ENCODE results near the gene DCUN1D4.

Gene DCUN1D4

DNA sequence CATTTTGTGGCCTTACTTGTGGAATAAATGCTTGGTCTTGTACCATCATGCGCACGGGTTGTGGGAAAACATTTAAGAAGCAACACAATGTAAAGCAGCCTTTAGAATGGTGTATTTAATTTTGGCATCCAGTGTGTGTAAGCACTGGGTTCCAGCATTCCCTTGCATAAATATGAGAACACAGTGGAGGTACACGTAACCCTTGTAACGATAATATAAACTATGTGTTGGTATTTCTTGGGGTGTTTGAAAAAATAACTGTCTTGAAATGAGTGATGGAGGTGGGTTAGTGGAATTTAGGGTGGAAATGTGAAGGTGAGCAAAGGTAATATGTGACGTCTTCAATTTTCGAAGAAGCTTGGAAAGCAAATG, 2.1 kb downstream of the DCUN1D4 start:
- Mint-ChIP-seq H3K4me1 (ENCODE audit: low read depth) (peaks cover 17% of the 10 kb centered on the region), H3K4me3 (peak overlapping the region; percentile 86), H3K9me3 (no peaks in the 10 kb centered on the region), H3K27me3 (ENCODE audit: low read depth) (no peaks in the 10 kb centered on the region), H3K36me3 (ENCODE audit: low read depth) (peaks cover 10% of the 10 kb centered on the region), H3K27ac (peak overlapping the region; percentile 10)
- no peak for DNase-seq (ENCODE audit: low spot score)

DNA sequence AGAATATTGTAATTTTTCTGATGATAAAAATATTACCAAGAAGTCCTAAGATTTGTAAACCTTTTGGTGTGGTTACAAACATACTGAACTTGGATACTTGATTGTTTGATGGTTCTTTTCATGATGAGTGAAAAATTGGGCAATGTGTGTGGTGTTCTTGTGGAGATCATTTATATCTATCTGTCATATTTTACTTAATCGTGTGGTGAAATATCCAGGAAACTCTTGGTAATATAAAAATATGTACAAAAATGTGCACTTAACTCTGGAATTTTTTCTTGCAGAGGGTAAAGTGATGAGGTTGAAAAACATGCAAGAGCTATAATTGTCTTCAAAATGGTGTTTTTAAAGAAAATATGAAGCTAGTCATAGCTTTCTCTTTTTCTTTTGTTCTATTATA, 2.8 kb downstream of the DCUN1D4 start:
- Mint-ChIP-seq H3K27ac (no peak overlapping the region), H3K27me3 (ENCODE audit: low read depth) (no peaks in the 10 kb centered on the region), H3K4me1 (ENCODE audit: low read depth) (peaks cover 17% of the 10 kb centered on the region), H3K9me3 (no peaks in the 10 kb centered on the region), H3K4me3 (no peak overlapping the region), H3K36me3 (ENCODE audit: low read depth) (peaks cover 10% of the 10 kb centered on the region)
- no peak for DNase-seq (ENCODE audit: low spot score)

DNA sequence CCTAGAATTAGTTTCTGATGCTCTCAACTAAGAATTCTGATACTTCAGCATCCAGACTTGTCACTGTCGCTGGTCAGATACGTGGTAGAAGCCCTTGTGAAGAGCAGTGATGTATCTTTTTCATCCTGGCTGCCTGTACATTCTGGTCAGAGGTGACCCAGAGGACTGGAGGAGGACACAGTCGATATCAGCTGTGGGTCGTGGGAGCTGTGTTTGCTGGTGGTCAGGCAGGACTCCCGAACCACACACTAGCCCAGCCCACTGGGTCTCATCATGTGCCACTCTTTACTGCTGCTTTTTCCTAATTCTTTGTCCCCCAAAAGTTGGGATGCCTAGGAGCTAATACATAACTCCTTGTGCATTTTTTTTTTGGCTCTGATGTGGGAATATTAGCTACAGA, 6.5 kb downstream of the DCUN1D4 start:
- H3K4me1 Mint-ChIP-seq (ENCODE audit: low read depth): peaks cover 27% of the 10 kb centered on the region
- H3K36me3 Mint-ChIP-seq (ENCODE audit: low read depth): peaks cover 10% of the 10 kb centered on the region
- H3K27ac Mint-ChIP-seq: no peak overlapping the region
- DNase-seq (ENCODE audit: low spot score): no peak
- no peaks in the 10 kb centered on the region for H3K27me3 Mint-ChIP-seq (ENCODE audit: low read depth)
- no peak overlapping the region for H3K4me3 Mint-ChIP-seq
- H3K9me3 Mint-ChIP-seq: no peaks in the 10 kb centered on the region

- DNase-seq (ENCODE audit: low spot score): no peak
- Mint-ChIP-seq H3K4me1 (ENCODE audit: low read depth) (peaks cover 24% of the 10 kb centered on the region), H3K4me3 (no peak overlapping the region), H3K36me3 (ENCODE audit: low read depth) (peaks cover 11% of the 10 kb centered on the region), H3K27ac (no peak overlapping the region), H3K9me3 (no peaks in the 10 kb centered on the region), H3K27me3 (ENCODE audit: low read depth) (no peaks in the 10 kb centered on the region)
These were observed 7.3 kb downstream of the DCUN1D4 start for GRCh38 chr4:51850294-51850693.

DNA sequence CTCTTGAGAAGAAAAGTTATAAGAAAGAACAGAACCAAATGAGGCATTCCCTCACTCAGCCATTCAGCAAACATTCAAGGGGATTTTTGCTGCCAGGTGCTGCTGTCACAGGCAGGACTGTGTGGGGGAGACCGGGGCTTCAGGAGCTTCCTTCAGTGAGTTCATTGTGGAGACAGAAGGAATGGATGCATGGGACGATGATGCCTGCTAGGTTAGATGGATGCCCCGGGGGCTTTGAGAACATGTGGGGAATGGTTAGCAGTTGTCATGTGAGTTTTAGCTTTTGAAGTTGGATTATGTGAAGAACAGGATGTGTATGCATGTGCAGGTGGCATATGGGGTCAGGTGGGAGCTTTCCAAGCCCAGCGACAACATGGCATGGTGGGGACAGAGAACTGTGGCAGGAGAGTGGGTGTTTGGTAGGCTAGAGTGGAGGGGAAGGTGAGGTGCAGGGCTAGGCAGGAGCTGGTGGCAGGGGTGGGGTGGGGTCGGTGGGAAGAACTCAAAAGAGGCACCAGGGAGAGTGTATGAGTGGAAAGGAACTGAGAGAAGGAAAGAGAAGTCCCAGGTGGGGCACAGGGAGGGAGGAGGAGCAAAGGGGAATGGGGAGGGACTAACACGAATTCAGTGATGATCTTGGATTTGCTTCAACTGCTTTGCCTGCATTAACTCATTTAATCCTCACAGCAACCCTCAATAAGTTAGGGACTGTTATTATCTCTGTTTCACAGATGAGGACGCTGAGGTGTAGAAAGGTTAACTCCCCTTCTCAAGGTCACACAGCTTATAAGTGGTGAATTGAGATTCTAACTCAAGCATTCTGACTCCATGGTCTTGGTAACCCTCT, 8.4 kb downstream of the DCUN1D4 start:
- no peaks in the 10 kb centered on the region for H3K27me3 Mint-ChIP-seq (ENCODE audit: low read depth)
- peaks cover 13% of the 10 kb centered on the region for H3K36me3 Mint-ChIP-seq (ENCODE audit: low read depth)
- peaks cover 19% of the 10 kb centered on the region for H3K4me1 Mint-ChIP-seq (ENCODE audit: low read depth)
- no peak overlapping the region for H3K27ac Mint-ChIP-seq
- H3K9me3 Mint-ChIP-seq: no peaks in the 10 kb centered on the region
- no peak for DNase-seq (ENCODE audit: low spot score)
- no peak overlapping the region for H3K4me3 Mint-ChIP-seq

DNA sequence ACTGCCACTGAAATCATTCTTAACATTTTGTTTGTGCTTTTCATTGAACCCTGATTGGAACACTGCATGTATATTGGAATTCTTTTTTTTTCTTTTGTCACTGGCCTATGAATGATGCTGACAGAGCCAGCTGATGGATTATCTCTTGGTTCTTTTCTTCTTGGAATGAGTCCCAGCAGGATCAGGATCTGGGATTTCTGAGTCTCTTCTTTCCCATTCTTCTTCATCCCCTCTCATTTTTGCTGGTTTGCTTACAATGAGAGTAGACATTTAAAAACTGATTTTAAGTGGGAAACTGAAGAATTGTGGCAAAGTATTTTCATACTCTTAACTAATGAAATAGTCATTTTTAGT, 9.0 kb downstream of the DCUN1D4 start:
- H3K9me3 Mint-ChIP-seq: no peaks in the 10 kb centered on the region
- peaks cover 18% of the 10 kb centered on the region for H3K4me1 Mint-ChIP-seq (ENCODE audit: low read depth)
- H3K27ac Mint-ChIP-seq: no peak overlapping the region
- H3K36me3 Mint-ChIP-seq (ENCODE audit: low read depth): peaks cover 13% of the 10 kb centered on the region
- no peak for DNase-seq (ENCODE audit: low spot score)
- no peaks in the 10 kb centered on the region for H3K27me3 Mint-ChIP-seq (ENCODE audit: low read depth)
- no peak overlapping the region for H3K4me3 Mint-ChIP-seq

DNA sequence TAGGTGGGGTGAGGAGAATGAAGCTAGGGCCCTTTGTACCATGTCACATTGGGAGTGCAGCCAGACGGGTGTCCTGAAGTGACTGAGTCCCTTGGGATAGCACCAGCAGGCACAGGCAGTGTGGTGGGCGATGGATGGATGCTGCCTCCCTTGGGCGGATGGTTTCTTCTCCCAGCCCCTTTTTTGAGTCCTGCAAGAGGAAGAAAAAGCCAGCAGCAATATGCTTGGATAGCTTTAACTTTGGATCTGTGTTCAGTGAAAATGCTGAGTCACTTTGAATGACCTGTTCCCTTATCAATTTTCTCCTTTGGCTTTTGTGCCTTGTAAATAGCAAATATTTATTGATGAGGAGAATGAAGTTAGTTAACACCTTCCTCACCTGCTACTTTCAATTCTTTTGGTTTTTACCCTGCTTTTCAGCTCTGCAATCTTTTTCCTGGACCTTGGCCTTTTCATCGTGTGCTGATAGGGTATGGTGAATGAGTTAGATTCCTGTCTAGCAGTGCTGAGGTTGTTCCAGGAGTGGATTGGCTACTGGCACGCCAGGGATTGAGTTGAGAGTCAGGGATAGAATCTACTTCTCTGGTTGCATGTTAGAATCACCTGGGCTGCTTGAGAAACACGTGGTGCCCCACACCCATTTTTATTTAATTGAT, 10.2 kb downstream of the DCUN1D4 start:
- Mint-ChIP-seq H3K9me3 (no peaks in the 10 kb centered on the region), H3K27ac (no peak overlapping the region), H3K27me3 (ENCODE audit: low read depth) (no peaks in the 10 kb centered on the region), H3K4me1 (ENCODE audit: low read depth) (peaks cover 16% of the 10 kb centered on the region), H3K36me3 (ENCODE audit: low read depth) (peaks cover 13% of the 10 kb centered on the region), H3K4me3 (no peak overlapping the region)
- no peak for DNase-seq (ENCODE audit: low spot score)

DNA sequence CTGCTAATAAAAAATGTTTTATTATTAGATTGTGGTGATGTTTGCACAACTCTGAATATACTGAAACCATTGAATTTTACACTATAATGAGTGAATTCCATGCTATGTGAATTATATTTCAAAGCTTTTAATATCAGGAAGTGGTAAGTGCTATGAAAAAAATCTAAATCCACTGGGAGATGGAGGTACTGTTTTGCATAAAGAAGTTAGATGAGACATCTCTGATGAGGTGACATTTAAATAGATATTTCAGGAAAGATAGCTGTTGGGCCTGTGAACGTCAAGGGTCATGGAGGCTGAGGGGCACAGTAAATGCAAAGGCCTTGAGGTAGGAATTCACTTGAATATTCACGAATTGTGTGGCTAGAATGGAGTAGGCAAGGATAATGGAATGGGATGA, 12.3 kb downstream of the DCUN1D4 start:
- no peaks in the 10 kb centered on the region for H3K9me3 Mint-ChIP-seq
- no peak overlapping the region for H3K27ac Mint-ChIP-seq
- H3K4me1 Mint-ChIP-seq (ENCODE audit: low read depth): peaks cover 16% of the 10 kb centered on the region

DNA sequence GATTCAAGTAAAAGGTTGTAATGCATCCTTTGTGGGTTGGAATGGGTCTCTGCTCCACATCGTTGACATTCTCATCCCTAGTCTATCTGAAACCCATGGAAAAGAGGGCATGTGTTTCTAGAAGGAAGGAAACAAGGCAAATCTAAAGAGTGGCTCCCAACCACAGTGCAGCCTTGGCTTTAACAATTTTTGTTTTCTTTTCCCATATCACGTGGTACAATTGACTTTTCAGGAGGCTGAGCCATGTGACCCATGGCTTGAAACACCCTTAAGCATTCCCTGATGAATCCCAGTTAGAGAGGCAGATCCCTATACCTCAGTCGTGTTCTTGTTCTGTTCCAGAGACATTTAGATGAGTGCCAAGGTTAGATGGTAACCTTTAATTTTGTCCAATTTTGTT, 12.8 kb downstream of the DCUN1D4 start:
- no peak overlapping the region for H3K27ac Mint-ChIP-seq
- H3K36me3 Mint-ChIP-seq (ENCODE audit: low read depth): peaks cover 6% of the 10 kb centered on the region
- peaks cover 16% of the 10 kb centered on the region for H3K4me1 Mint-ChIP-seq (ENCODE audit: low read depth)

More for the DNA sequence above, 12.3 kb downstream of the DCUN1D4 start:
- DNase-seq (ENCODE audit: low spot score): no peak
- H3K36me3 Mint-ChIP-seq (ENCODE audit: low read depth): peaks cover 6% of the 10 kb centered on the region
- H3K27me3 Mint-ChIP-seq (ENCODE audit: low read depth): no peaks in the 10 kb centered on the region
- no peak overlapping the region for H3K4me3 Mint-ChIP-seq

DNA sequence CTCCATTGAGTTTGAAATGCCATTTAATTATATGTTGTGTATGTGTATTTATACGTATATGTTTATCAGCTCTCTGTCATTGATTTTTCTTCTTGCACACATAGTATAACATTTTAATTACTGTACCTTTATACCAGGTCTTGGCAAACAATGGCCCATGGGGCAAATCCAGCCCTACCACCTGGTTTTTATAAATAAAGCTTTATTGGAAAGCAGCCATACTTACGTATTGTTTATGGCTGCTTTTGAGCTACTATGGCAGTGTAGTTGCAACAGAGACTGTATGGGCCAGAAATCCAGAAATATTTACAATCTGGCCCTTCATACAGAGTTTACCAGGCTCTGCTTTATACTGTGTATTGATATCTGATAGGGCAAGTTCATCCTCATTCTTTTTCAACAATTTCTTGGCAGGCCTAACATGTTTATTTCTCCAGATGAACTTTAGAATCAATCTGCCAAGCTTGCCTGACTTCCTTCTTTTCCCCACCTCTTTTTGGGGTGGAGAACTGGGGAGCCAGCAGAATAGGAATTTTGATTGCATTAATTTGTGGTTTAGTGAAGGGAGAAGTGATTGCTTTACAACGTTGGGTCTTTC, 15.8 kb downstream of the DCUN1D4 start:
- no peak overlapping the region for H3K4me3 Mint-ChIP-seq
- no peak overlapping the region for H3K27ac Mint-ChIP-seq
- H3K4me1 Mint-ChIP-seq (ENCODE audit: low read depth): peaks cover 4% of the 10 kb centered on the region
- no peaks in the 10 kb centered on the region for H3K9me3 Mint-ChIP-seq
- no peaks in the 10 kb centered on the region for H3K27me3 Mint-ChIP-seq (ENCODE audit: low read depth)
- H3K36me3 Mint-ChIP-seq (ENCODE audit: low read depth): peaks cover 6% of the 10 kb centered on the region
- no peak for DNase-seq (ENCODE audit: low spot score)

More for the DNA sequence above, 12.8 kb downstream of the DCUN1D4 start:
- Mint-ChIP-seq H3K4me3 (no peak overlapping the region), H3K9me3 (no peaks in the 10 kb centered on the region), H3K27me3 (ENCODE audit: low read depth) (no peaks in the 10 kb centered on the region)
- no peak for DNase-seq (ENCODE audit: low spot score)

GRCh38 chr4:51859476-51860031, 16.6 kb downstream of the DCUN1D4 start:
- Mint-ChIP-seq H3K27me3 (ENCODE audit: low read depth) (no peaks in the 10 kb centered on the region), H3K9me3 (no peaks in the 10 kb centered on the region), H3K27ac (no peak overlapping the region), H3K4me3 (no peak overlapping the region), H3K36me3 (ENCODE audit: low read depth) (peaks cover 9% of the 10 kb centered on the region), H3K4me1 (ENCODE audit: low read depth) (peaks cover 1% of the 10 kb centered on the region)
- DNase-seq (ENCODE audit: low spot score): no peak

- DNase-seq (ENCODE audit: low spot score): no peak
- no peak overlapping the region for H3K27ac Mint-ChIP-seq
- H3K36me3 Mint-ChIP-seq (ENCODE audit: low read depth): peaks cover 13% of the 10 kb centered on the region
- H3K4me1 Mint-ChIP-seq (ENCODE audit: low read depth): peaks cover 1% of the 10 kb centered on the region
- no peaks in the 10 kb centered on the region for H3K9me3 Mint-ChIP-seq
- H3K4me3 Mint-ChIP-seq: no peak overlapping the region
- no peaks in the 10 kb centered on the region for H3K27me3 Mint-ChIP-seq (ENCODE audit: low read depth)
These were observed 19.2 kb downstream of the DCUN1D4 start for GRCh38 chr4:51862199-51862598.

DNA sequence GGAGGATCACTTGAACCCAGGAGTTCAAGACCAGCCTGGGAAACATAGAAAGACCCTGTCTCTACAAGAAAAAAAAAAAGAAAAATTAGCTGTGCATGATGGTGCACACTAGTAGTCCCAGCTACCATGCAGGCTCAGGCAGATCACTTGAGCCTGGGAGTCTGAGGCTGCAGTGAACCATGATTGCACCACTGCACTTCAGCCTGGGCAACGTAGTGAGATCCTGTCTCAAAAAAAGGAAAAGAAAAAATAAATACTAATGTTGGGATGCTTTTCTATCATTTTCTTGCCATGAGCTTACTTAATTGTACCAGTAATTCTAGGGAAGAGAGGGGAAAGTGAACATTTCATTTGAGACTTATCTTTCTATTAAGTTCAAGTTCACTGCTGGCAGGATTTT, 19.8 kb downstream of the DCUN1D4 start:
- Mint-ChIP-seq H3K36me3 (ENCODE audit: low read depth) (peaks cover 16% of the 10 kb centered on the region), H3K4me1 (ENCODE audit: low read depth) (peaks cover 1% of the 10 kb centered on the region), H3K9me3 (no peaks in the 10 kb centered on the region), H3K27me3 (ENCODE audit: low read depth) (no peaks in the 10 kb centered on the region), H3K4me3 (no peak overlapping the region), H3K27ac (no peak overlapping the region)
- no peak for DNase-seq (ENCODE audit: low spot score)

DNA sequence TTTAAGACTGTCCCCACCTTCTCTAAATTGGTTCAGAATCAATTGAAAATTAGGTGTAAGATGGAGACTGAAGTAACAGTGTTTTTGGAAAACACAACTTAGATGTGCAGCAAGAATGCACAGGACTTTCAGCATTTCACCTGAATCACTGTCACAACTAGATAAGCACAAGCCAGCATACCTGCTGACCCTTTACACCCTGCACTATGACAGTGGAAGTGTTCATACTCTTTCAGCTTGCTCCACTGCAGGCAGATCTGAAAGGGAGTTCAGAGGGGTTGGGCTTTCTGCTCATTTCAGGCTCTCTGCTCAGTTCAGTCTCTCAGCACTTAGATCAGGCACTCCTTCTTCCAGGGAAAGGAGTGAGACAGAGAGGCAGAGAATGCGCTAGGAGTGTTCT, 22.8 kb downstream of the DCUN1D4 start:
- H3K27me3 Mint-ChIP-seq (ENCODE audit: low read depth): no peaks in the 10 kb centered on the region
- H3K4me3 Mint-ChIP-seq: no peak overlapping the region
- DNase-seq (ENCODE audit: low spot score): no peak
- H3K9me3 Mint-ChIP-seq: no peaks in the 10 kb centered on the region
- H3K4me1 Mint-ChIP-seq (ENCODE audit: low read depth): peaks cover 1% of the 10 kb centered on the region
- peaks cover 20% of the 10 kb centered on the region for H3K36me3 Mint-ChIP-seq (ENCODE audit: low read depth)
- H3K27ac Mint-ChIP-seq: no peak overlapping the region

Data from T-helper 2 cell treated with Interferon-gamma antibody and Interleukin-4, amounts not matched to agents 5 μg/mL and 100 μg/mL, for 36 hours (primary cell).